SK-N-SH (cell line): ENCODE measurements around the gene TTC28. TPM values are rescaled to one million over a fixed set of nuclear protein-coding genes. Genes with fewer than 3 reads are reported as not detected.

ENCODE experiments used
- CTCF ChIA-PET: fragments of 300-600, 350-600 bp; formaldehyde crosslinking; extraction: SDS; loops from one replicate; lab custom pipeline; 2021; lab: Yijun Ruan, JAX
- POLR2A ChIA-PET: fragments of 350-600 bp; sonication (Branson Sonifier 250); formaldehyde crosslinking; extraction: SDS; loops from one replicate; lab custom pipeline; 2020; ENCODE audit warnings: antibody characterized with exemption, inconsistent platforms; lab: Yijun Ruan, JAX
- DNase-seq: peaks from one replicate; pipeline ENCODE4 v3.0.0; 2012
- H2AFZ ChIP-seq: fragments of 200-600 bp; sonication (generic); 2 replicates; pipeline ENCODE4 v1.8.1; 2016; ENCODE audit warnings: antibody characterized with exemption, mild to moderate bottlenecking, low read depth
- H3F3A ChIP-seq: fragments of 200-600 bp; sonication (generic); replicated peaks from 2 replicates; pipeline ENCODE3; 2016; ENCODE audit warnings: antibody characterized with exemption, mild to moderate bottlenecking; ENCODE audit not compliant: insufficient read depth
- H3K27ac ChIP-seq, 2 experiments: fragments of 200-500 bp in 1 of 2; fragments of 200-600 bp in 1 of 2; sonication (Bioruptor generic) in 1 of 2; sonication (generic), shearing (Covaris generic) in 1 of 2; 2 replicates each; pipeline versions ENCODE4 v1.5.1 to v1.6.1; 2014 to 2016; ENCODE audit warnings: low read depth in 2 of 2, inconsistent platforms in 1 of 2, low read length in 1 of 2, mild to moderate bottlenecking in 1 of 2, mixed read lengths in 1 of 2
- H3K27me3 ChIP-seq: fragments of 200-600 bp; sonication (generic), shearing (Covaris generic); 2 replicates; pipeline ENCODE4 v1.6.1; 2016; ENCODE audit warnings: mixed run types; ENCODE audit not compliant: insufficient read depth
- H3K36me3 ChIP-seq, 2 experiments: fragments of 200-500 bp in 1 of 2; fragments of 200-600 bp in 1 of 2; sonication (Bioruptor generic) in 1 of 2; sonication (generic) in 1 of 2; replicated peaks in 1 of 2; 2 replicates each; pipeline versions ENCODE3 to v1.5.1; 2014 to 2016; ENCODE audit warnings: low read length in 1 of 2, mild to moderate bottlenecking in 1 of 2; ENCODE audit not compliant: insufficient read depth in 2 of 2, control insufficient read depth in 1 of 2
- H3K4me1 ChIP-seq, 2 experiments: fragments of 200-500 bp in 1 of 2; fragments of 200-600 bp in 1 of 2; sonication (Bioruptor generic) in 1 of 2; sonication (generic), shearing (Covaris generic) in 1 of 2; 2 replicates each; pipeline versions ENCODE4 v1.5.1 to v1.6.1; 2014 to 2016; ENCODE audit warnings: low read depth in 1 of 2, low read length in 1 of 2, mixed run types in 1 of 2; ENCODE audit not compliant: insufficient read depth in 2 of 2, control insufficient read depth in 1 of 2
- H3K4me2 ChIP-seq: fragments of 200-600 bp; sonication (generic), shearing (Covaris generic); 2 replicates; pipeline ENCODE4 v1.6.1; 2017; ENCODE audit warnings: mixed run types
- H3K4me3 ChIP-seq, 2 experiments: fragments of 200-500 bp in 1 of 2; fragments of 200-600 bp in 1 of 2; sonication (Bioruptor generic) in 1 of 2; sonication (generic), shearing (Covaris generic) in 1 of 2; 2 replicates each; pipeline versions ENCODE4 v1.5.1 to v1.8.1; 2014 to 2016; ENCODE audit warnings: low read depth in 2 of 2, inconsistent platforms in 1 of 2, low read length in 1 of 2, mild to moderate bottlenecking in 1 of 2, mixed read lengths in 1 of 2, moderate library complexity in 1 of 2
- H3K79me2 ChIP-seq: fragments of 200-600 bp; sonication (generic); 2 replicates; pipeline ENCODE4 v1.8.1; 2017; ENCODE audit warnings: mild to moderate bottlenecking; ENCODE audit not compliant: insufficient read depth
- H3K9ac ChIP-seq: fragments of 200-600 bp; sonication (generic); 2 replicates; pipeline ENCODE4 v1.6.1; 2017; ENCODE audit warnings: mixed run types
- H3K9me2 ChIP-seq: fragments of 200-600 bp; sonication (generic); 2 replicates; pipeline ENCODE4 v1.6.1; 2017; ENCODE audit warnings: mixed run types
- H3K9me3 ChIP-seq: fragments of 200-600 bp; sonication (generic); 2 replicates; pipeline ENCODE4 v1.6.1; 2017; ENCODE audit warnings: mixed run types, mild to moderate bottlenecking, moderate library complexity
- H4K20me1 ChIP-seq: fragments of 200-600 bp; sonication (generic); 2 replicates; pipeline ENCODE4 v1.6.1; 2017; ENCODE audit warnings: mild to moderate bottlenecking, mixed run types; ENCODE audit not compliant: insufficient read depth
- ELF1 ChIP-seq: IDR thresholded peaks from 2 replicates; pipeline ENCODE4 v1.4.0; 2012
- EP300 ChIP-seq, 2 experiments: IDR thresholded peaks; 2 replicates each; pipeline versions ENCODE4 v1.4.0 to v1.6.1; 2012; ENCODE audit warnings: borderline replicate concordance in 1 of 2, low read depth in 1 of 2, low read length in 1 of 2
- FOSL2 ChIP-seq: IDR thresholded peaks from 2 replicates; pipeline ENCODE4 v1.4.0; 2012; ENCODE audit warnings: low read depth, mild to moderate bottlenecking, moderate library complexity, borderline replicate concordance
- MXI1 ChIP-seq: IDR thresholded peaks from 2 replicates; pipeline ENCODE4 v1.6.1; 2012; ENCODE audit warnings: mild to moderate bottlenecking, low read depth, low read length, improper control_type of control experiment
- RAD21 ChIP-seq: IDR thresholded peaks from 2 replicates; pipeline ENCODE4 v1.6.1; 2012; ENCODE audit warnings: mild to moderate bottlenecking, low read length
- RFX5 ChIP-seq: IDR thresholded peaks from 2 replicates; pipeline ENCODE4 v1.6.1; 2012; ENCODE audit warnings: mild to moderate bottlenecking, improper control_type of control experiment, low read length
- SIN3A ChIP-seq: IDR thresholded peaks from 2 replicates; pipeline ENCODE4 v1.6.1; 2012; ENCODE audit warnings: low read depth, mild to moderate bottlenecking, low read length, moderate library complexity, borderline replicate concordance
- SMC3 ChIP-seq: IDR thresholded peaks from 2 replicates; pipeline ENCODE4 v1.6.1; 2012; ENCODE audit warnings: low read depth, low read length, improper control_type of control experiment
- TCF12 ChIP-seq: IDR thresholded peaks from 2 replicates; pipeline ENCODE4 v1.4.0; 2012
- USF2 ChIP-seq: fragments of 150-350 bp; IDR thresholded peaks from 2 replicates; pipeline ENCODE4 v1.6.1; 2017; ENCODE audit warnings: antibody characterized with exemption, low read length, low read depth, borderline replicate concordance
- WGBS: methylation state at CpG from one replicate; pipeline ENCODE4 v1.1.6; 2017; ENCODE audit warnings: low lambda C conversion rate; 5-methylcytosine and 5-hydroxymethylcytosine counted together
- polyA plus RNA-seq, 3 experiments: library from polyadenylated mRNA; depleted of rRNA; stranded (reverse); fragments of >200 nt; gene quantifications; 2 replicates each; pipeline ENCODE4 v1.2.3, GENCODE V29; 2012
- TF ChIP-seq, protein P1 (sequence below): IDR thresholded peaks from 2 replicates; pipeline ENCODE4; 2012

TTC28 gene
- polyA plus RNA-seq, 1 of the 3 experiments (the other 2 are of a cell fraction) = 5.9 TPM

DNA sequence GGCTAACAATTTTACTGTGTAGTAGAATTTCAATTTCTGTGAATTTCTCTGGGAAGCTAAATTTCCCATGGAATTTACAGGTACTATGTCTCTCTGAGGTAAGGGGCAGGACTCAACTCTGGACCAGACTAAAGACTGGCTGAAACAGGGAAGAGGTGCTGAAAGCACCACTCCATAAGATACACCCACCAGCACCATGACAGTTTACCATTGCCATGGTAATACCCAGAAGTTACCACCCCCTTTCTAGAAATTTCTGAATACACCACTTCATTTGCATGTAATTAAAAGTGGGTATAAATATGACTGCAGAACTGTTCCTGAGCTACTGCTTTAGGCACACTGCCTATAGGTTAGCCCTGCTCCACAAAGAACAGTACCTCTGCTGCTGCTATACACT lies 274.1 kb downstream of the TTC28 start:
- Histone ChIP-seq H3K4me1 (peaks cover 2 to 19% of the 10 kb centered on the region in 2 experiments), H3K9ac (no peak overlapping the region), H3K9me2 (no peaks in the 10 kb centered on the region), H3K4me2 (no peak overlapping the region), H3K27ac (no peak overlapping the region), H2AFZ (no peak overlapping the region), H3F3A (peaks cover 20% of the 10 kb centered on the region), H4K20me1 (0 out of 2 replicates have a peak, but pooled peaks cover 1% of the 10 kb centered on the region), H3K9me3 (no peaks in the 10 kb centered on the region), H3K79me2 (peaks cover 21% of the 10 kb centered on the region; the same call in 1 of the 2 replicates), H3K4me3 (no peak overlapping the region), H3K27me3 (no peaks in the 10 kb centered on the region), H3K36me3 (peaks cover 0 to 2% of the 10 kb centered on the region in 2 experiments)
- ChIA-PET CTCF (no interaction called here), POLR2A (no interaction called here)
- no peak for DNase-seq
- TF ChIP-seq EP300 (IDR thresholded peaks at IDR 0.05; ENCODE audit: borderline replicate concordance in 1 of 2, low read depth in 1 of 2, low read length in 1 of 2) (no peak), FOSL2 (no peak), USF2 (no peak), RFX5 (no peak)
- TF ChIP-seq, protein P1, sequence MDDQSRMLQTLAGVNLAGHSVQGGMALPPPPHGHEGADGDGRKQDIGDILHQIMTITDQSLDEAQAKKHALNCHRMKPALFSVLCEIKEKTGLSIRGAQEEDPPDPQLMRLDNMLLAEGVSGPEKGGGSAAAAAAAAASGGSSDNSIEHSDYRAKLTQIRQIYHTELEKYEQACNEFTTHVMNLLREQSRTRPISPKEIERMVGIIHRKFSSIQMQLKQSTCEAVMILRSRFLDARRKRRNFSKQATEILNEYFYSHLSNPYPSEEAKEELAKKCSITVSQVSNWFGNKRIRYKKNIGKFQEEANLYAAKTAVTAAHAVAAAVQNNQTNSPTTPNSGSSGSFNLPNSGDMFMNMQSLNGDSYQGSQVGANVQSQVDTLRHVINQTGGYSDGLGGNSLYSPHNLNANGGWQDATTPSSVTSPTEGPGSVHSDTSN = no peak

- DNase-seq = no peak
- no peaks in the 10 kb centered on the region for H4K20me1 ChIP-seq
- no peaks in the 10 kb centered on the region for H3K9me3 ChIP-seq
- no peak overlapping the region for H3K4me3 ChIP-seq
- no peak overlapping the region for H2AFZ ChIP-seq
- H3K9ac ChIP-seq = no peak overlapping the region
- POLR2A ChIA-PET = no interaction called here
- H3K79me2 ChIP-seq = 0 out of 2 replicates have a peak, but pooled peaks cover 4% of the 10 kb centered on the region
- TF ChIP-seq SMC3 (no peak), TCF12 (no peak), MXI1 (no peak), SIN3A (no peak), ELF1 (no peak), RAD21 (no peak)
- TF ChIP-seq, protein P1 = no peak
- CTCF ChIA-PET = interaction anchor here (0.7 kb wide), 1 partner anchor 383 kb away, joined by 3 read pairs; no protein-coding TSS in a partner anchor
- no peaks in the 10 kb centered on the region for H3F3A ChIP-seq
- no peaks in the 10 kb centered on the region for H3K27me3 ChIP-seq
- H3K27ac ChIP-seq = no peak overlapping the region
- H3K4me2 ChIP-seq = no peak overlapping the region
- peaks cover 7 to 8% of the 10 kb centered on the region in 2 experiments; a peak in 2 of 4 replicates for H3K4me1 ChIP-seq
- H3K9me2 ChIP-seq = no peaks in the 10 kb centered on the region
- peaks cover 0 to 2% of the 10 kb centered on the region in 2 experiments for H3K36me3 ChIP-seq
- WGBS = 95% methylated on average over 5 of the region's 5 CpGs
Observed at GRCh38 chr22:28402539-28402938, 277.1 kb downstream of the TTC28 start.
